IMR-90 (cell line): ENCODE measurements around the gene CEP135.

ENCODE experiments used
- CHD1 ChIP-seq: IDR thresholded peaks from 2 replicates; pipeline ENCODE4 v1.6.1; 2012; ENCODE audit warnings: low read depth, low read length, improper control_type of control experiment
- FOS ChIP-seq: fragments of 150-350 bp; IDR thresholded peaks from 2 replicates; pipeline ENCODE4 v1.6.1; 2016; ENCODE audit warnings: low read depth, low read length
- MAFK ChIP-seq: IDR thresholded peaks from 2 replicates; pipeline ENCODE4 v1.6.1; 2012; ENCODE audit warnings: low read depth, low read length, improper control_type of control experiment
- MAZ ChIP-seq: IDR thresholded peaks from 2 replicates; pipeline ENCODE4 v1.6.1; 2012; ENCODE audit warnings: low read depth, mild to moderate bottlenecking, low read length, improper control_type of control experiment, moderate library complexity, borderline replicate concordance
- MXI1 ChIP-seq: IDR thresholded peaks from 2 replicates; pipeline ENCODE4 v1.6.1; 2012; ENCODE audit warnings: low read depth, mild to moderate bottlenecking, low read length, moderate library complexity, borderline replicate concordance
- NFE2L2 ChIP-seq: fragments of 150-350 bp; IDR thresholded peaks from 2 replicates; pipeline ENCODE4 v1.6.1; 2016; ENCODE audit warnings: low read depth, mild to moderate bottlenecking, low read length
- POLR2A ChIP-seq: IDR thresholded peaks from 2 replicates; pipeline ENCODE4 v1.6.1; 2012; ENCODE audit warnings: mild to moderate bottlenecking, low read depth, low read length
- RAD21 ChIP-seq: IDR thresholded peaks from 2 replicates; pipeline ENCODE4 v1.6.1; 2012; ENCODE audit warnings: low read length, improper control_type of control experiment
- RCOR1 ChIP-seq: IDR thresholded peaks from 2 replicates; pipeline ENCODE4 v1.6.1; 2012; ENCODE audit warnings: mild to moderate bottlenecking, low read length, improper control_type of control experiment; ENCODE audit not compliant: insufficient replicate concordance
- RFX5 ChIP-seq: IDR thresholded peaks from 2 replicates; pipeline ENCODE4 v1.8.0; 2012; ENCODE audit warnings: low read depth, mild to moderate bottlenecking, low read length, moderate library complexity
- SMC3 ChIP-seq: fragments of 150-350 bp; IDR thresholded peaks from 2 replicates; pipeline ENCODE4 v1.6.1; 2016; ENCODE audit warnings: low read depth, mild to moderate bottlenecking, antibody characterized with exemption, low read length, moderate library complexity
- TF ChIP-seq, protein P1 (sequence below): conservative IDR thresholded peaks from 2 replicates; pipeline ENCODE4 v1.5.1; 2012; ENCODE audit warnings: mild to moderate bottlenecking, low read depth, low read length, improper control_type of control experiment
- TF ChIP-seq, protein P2 (sequence below): fragments of 150-350 bp; IDR thresholded peaks from 2 replicates; pipeline ENCODE4 v1.6.1; 2016; ENCODE audit warnings: low read depth, mild to moderate bottlenecking, low read length, moderate library complexity, borderline replicate concordance
- TF ChIP-seq, protein P3 (sequence below): fragments of 150-350 bp; IDR thresholded peaks from 2 replicates; pipeline ENCODE4 v1.6.1; 2017; ENCODE audit warnings: mild to moderate bottlenecking, antibody characterized with exemption, low read length, low read depth

DNA sequence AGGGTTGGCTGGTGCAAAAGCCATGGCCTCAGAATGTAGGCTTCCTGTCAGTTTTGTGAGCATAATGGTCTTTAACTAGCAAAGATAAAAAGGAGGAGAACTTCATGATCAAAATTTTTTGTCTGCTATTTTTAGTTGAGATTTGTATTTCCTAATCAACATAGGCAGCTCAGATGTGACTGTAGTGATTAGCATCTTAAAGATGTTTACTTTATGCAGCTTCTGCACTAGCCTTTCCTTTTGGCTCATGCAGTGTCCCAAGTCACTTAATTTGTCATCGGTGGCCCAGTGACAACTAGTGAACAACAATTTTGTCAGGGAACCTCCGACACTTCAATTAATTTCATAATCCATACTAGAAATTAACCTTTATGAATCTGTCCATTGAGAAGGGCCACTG, 109.8 kb downstream of the CEP135 start:
- TF ChIP-seq, protein P1, sequence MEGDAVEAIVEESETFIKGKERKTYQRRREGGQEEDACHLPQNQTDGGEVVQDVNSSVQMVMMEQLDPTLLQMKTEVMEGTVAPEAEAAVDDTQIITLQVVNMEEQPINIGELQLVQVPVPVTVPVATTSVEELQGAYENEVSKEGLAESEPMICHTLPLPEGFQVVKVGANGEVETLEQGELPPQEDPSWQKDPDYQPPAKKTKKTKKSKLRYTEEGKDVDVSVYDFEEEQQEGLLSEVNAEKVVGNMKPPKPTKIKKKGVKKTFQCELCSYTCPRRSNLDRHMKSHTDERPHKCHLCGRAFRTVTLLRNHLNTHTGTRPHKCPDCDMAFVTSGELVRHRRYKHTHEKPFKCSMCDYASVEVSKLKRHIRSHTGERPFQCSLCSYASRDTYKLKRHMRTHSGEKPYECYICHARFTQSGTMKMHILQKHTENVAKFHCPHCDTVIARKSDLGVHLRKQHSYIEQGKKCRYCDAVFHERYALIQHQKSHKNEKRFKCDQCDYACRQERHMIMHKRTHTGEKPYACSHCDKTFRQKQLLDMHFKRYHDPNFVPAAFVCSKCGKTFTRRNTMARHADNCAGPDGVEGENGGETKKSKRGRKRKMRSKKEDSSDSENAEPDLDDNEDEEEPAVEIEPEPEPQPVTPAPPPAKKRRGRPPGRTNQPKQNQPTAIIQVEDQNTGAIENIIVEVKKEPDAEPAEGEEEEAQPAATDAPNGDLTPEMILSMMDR = no peak
- TF ChIP-seq, protein P2, sequence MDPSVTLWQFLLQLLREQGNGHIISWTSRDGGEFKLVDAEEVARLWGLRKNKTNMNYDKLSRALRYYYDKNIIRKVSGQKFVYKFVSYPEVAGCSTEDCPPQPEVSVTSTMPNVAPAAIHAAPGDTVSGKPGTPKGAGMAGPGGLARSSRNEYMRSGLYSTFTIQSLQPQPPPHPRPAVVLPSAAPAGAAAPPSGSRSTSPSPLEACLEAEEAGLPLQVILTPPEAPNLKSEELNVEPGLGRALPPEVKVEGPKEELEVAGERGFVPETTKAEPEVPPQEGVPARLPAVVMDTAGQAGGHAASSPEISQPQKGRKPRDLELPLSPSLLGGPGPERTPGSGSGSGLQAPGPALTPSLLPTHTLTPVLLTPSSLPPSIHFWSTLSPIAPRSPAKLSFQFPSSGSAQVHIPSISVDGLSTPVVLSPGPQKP = no peak
- TF ChIP-seq RAD21 = no peak
- TF ChIP-seq POLR2A = no peak
- TF ChIP-seq RCOR1 = no peak
- TF ChIP-seq, protein P3, sequence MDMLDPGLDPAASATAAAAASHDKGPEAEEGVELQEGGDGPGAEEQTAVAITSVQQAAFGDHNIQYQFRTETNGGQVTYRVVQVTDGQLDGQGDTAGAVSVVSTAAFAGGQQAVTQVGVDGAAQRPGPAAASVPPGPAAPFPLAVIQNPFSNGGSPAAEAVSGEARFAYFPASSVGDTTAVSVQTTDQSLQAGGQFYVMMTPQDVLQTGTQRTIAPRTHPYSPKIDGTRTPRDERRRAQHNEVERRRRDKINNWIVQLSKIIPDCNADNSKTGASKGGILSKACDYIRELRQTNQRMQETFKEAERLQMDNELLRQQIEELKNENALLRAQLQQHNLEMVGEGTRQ = no peak
- no peak for TF ChIP-seq MXI1
- TF ChIP-seq RFX5 = no peak
- TF ChIP-seq MAZ = no peak
- no peak for TF ChIP-seq CHD1
- TF ChIP-seq FOS = no peak
- no peak for TF ChIP-seq NFE2L2
- no peak for TF ChIP-seq MAFK
- no peak for TF ChIP-seq SMC3
